Neuronal stem cell (in vitro differentiated cells): ENCODE data around the gene CBX4.
A peak's percentile ranks its signal among the peaks of the same experiment; 100 is the strongest.

Experiments used
- DNase-seq: peaks from one replicate; pipeline ENCODE4 v3.0.0-alpha.2; 2013; ENCODE audit warnings: low spot score
- H2AFZ ChIP-seq: one replicate; pipeline ENCODE4 v1.6.1; 2013; ENCODE audit warnings: mild to moderate bottlenecking, low read length, inconsistent platforms
- H2AK5ac ChIP-seq: 2 replicates; pipeline ENCODE4 v1.6.1; 2013; ENCODE audit warnings: low read depth, mild to moderate bottlenecking, inconsistent platforms, low read length, moderate library complexity, mixed read lengths
- H2BK120ac ChIP-seq: 2 replicates; pipeline ENCODE4 v1.6.1; 2013; ENCODE audit warnings: low read depth, mild to moderate bottlenecking, inconsistent platforms, low read length, moderate library complexity, mixed read lengths
- H2BK12ac ChIP-seq: one replicate; pipeline ENCODE4 v1.6.1; 2013; ENCODE audit warnings: low read length, inconsistent platforms
- H2BK15ac ChIP-seq: 2 replicates; pipeline ENCODE4 v1.6.1; 2013; ENCODE audit warnings: mild to moderate bottlenecking, low read length, inconsistent platforms, mixed read lengths
- H2BK5ac ChIP-seq: one replicate; pipeline ENCODE4 v1.6.1; 2013; ENCODE audit warnings: inconsistent platforms, mild to moderate bottlenecking, low read length, moderate library complexity
- H3K14ac ChIP-seq: one replicate; pipeline ENCODE4 v1.6.1; 2013; ENCODE audit warnings: low read length, inconsistent platforms
- H3K18ac ChIP-seq: 2 replicates; pipeline ENCODE4 v1.6.1; 2013; ENCODE audit warnings: low read length, inconsistent platforms
- H3K23ac ChIP-seq: 2 replicates; pipeline ENCODE4 v1.6.1; 2013; ENCODE audit warnings: low read depth, mild to moderate bottlenecking, mixed read lengths, low read length, inconsistent platforms; ENCODE audit not compliant: poor library complexity
- H3K27ac ChIP-seq: replicated peaks from 3 replicates; pipeline ENCODE4 v1.5.1; 2013; ENCODE audit warnings: low read length, inconsistent platforms
- H3K27me3 ChIP-seq, 3 experiments: 2 replicates each; pipeline ENCODE4 v1.6.1; 2013; ENCODE audit warnings: low read length in 3 of 3, mild to moderate bottlenecking in 2 of 3, inconsistent platforms in 1 of 3, low read depth in 1 of 3, mixed read lengths in 1 of 3, moderate library complexity in 1 of 3; ENCODE audit not compliant: control insufficient read depth in 3 of 3, insufficient read depth in 3 of 3
- H3K36me3 ChIP-seq, 2 donors: replicated peaks in 1 of 2; 2 replicates each; pipeline ENCODE4 v1.6.1; 2013; ENCODE audit warnings: low read length in 2 of 2; ENCODE audit not compliant: control insufficient read depth in 2 of 2, insufficient read depth in 2 of 2
- H3K4ac ChIP-seq: 2 replicates; pipeline ENCODE4 v1.6.1; 2013; ENCODE audit warnings: inconsistent platforms, mild to moderate bottlenecking, low read length, moderate library complexity
- H3K4me1 ChIP-seq, 2 donors: 1 replicate in 1 of 2; 2 replicates in 1 of 2; pipeline ENCODE4 v1.6.1; 2013; ENCODE audit warnings: low read length in 2 of 2, low read depth in 1 of 2; ENCODE audit not compliant: control insufficient read depth in 2 of 2, insufficient read depth in 1 of 2
- H3K4me2 ChIP-seq: one replicate; pipeline ENCODE4 v1.6.1; 2013; ENCODE audit warnings: mild to moderate bottlenecking, low read length, inconsistent platforms; ENCODE audit not compliant: insufficient read depth, poor library complexity, severe bottlenecking
- H3K4me3 ChIP-seq, 2 donors: 2 replicates each; pipeline ENCODE4 v1.5.1; 2013; ENCODE audit warnings: low read length in 2 of 2, mild to moderate bottlenecking in 2 of 2, inconsistent platforms in 1 of 2, moderate library complexity in 1 of 2
- H3K79me1 ChIP-seq: one replicate; pipeline ENCODE4 v1.6.1; 2013; ENCODE audit warnings: low read depth, mild to moderate bottlenecking, inconsistent platforms, low read length, moderate library complexity
- H3K9ac ChIP-seq: one replicate; pipeline ENCODE4 v1.6.1; 2013; ENCODE audit warnings: mild to moderate bottlenecking, low read depth, low read length, inconsistent platforms; ENCODE audit not compliant: poor library complexity
- H3K9me3 ChIP-seq, 2 donors: replicated peaks in 1 of 2; 2 replicates each; pipeline versions ENCODE3 to v1.6.1; 2013; ENCODE audit warnings: low read length in 2 of 2, mild to moderate bottlenecking in 2 of 2, inconsistent platforms in 1 of 2, low read depth in 1 of 2, mixed read lengths in 1 of 2, moderate library complexity in 1 of 2; ENCODE audit not compliant: control insufficient read depth in 2 of 2, insufficient read depth in 1 of 2
- H4K8ac ChIP-seq: one replicate; pipeline ENCODE4 v1.6.1; 2013; ENCODE audit warnings: low read depth, mild to moderate bottlenecking, inconsistent platforms, low read length, moderate library complexity
- H4K91ac ChIP-seq: one replicate; pipeline ENCODE4 v1.6.1; 2013; ENCODE audit warnings: low read length, low read depth, mild to moderate bottlenecking, inconsistent platforms; ENCODE audit not compliant: poor library complexity
- WGBS, 2 donors: extraction: QIAGEN DNeasy Blood & Tissue Kit; methylation state at CpG; one replicate each; pipeline ENCODE4 v1.1.7; 2013; ENCODE audit warnings: missing lambda C conversion rate in 2 of 2, mixed read lengths in 1 of 2; ENCODE audit not compliant: insufficient read length in 2 of 2, insufficient replicate concordance in 1 of 2; ENCODE audit errors: extremely low coverage in 2 of 2; 5-methylcytosine and 5-hydroxymethylcytosine counted together

The CBX4 gene

DNA sequence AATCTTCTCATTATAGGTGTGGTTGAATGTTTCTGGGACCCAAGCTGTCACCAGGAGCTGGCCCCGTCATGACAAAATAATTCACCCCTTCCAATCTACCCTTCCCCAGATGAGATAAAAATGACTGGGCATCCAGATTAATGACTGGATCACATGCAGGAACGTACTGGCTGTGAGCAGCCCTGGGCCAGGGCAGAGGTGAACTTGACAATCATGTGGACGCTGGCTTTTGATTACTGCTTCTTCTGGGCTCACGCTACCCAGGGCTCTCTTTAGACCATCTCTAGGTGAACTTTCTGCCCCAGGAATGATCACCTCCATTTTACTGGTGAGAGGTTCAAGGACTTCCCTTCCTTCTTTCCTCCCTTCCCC is 18.3 kb downstream of the CBX4 start:
- Histone ChIP-seq H3K4me2 (no peak overlapping the region), H3K4me1 (no peaks in the 10 kb centered on the region), H3K4me3 (no peak overlapping the region), H3K4ac (no peak overlapping the region), H3K9me3 (peaks cover 0 to 3% of the 10 kb centered on the region in 2 donors), H3K9ac (no peak overlapping the region), H4K8ac (no peak overlapping the region), H3K79me1 (no peaks in the 10 kb centered on the region), H2AK5ac (no peak overlapping the region), H3K27ac (no peak overlapping the region), H2BK12ac (no peak overlapping the region), H3K18ac (no peak overlapping the region), H3K14ac (no peak overlapping the region), H3K27me3 (peaks cover 8 to 49% (median 40%) of the 10 kb centered on the region in 3 experiments), H3K23ac (no peak overlapping the region), H2BK5ac (no peak overlapping the region), H4K91ac (no peak overlapping the region), H2BK120ac (no peak overlapping the region), H3K36me3 (no peaks in the 10 kb centered on the region), H2BK15ac (no peak overlapping the region), H2AFZ (no peak overlapping the region)
- DNase-seq, result no peak
- no CpG with 5 or more reads among the region's 4 CpGs for WGBS, 2 donors

DNA sequence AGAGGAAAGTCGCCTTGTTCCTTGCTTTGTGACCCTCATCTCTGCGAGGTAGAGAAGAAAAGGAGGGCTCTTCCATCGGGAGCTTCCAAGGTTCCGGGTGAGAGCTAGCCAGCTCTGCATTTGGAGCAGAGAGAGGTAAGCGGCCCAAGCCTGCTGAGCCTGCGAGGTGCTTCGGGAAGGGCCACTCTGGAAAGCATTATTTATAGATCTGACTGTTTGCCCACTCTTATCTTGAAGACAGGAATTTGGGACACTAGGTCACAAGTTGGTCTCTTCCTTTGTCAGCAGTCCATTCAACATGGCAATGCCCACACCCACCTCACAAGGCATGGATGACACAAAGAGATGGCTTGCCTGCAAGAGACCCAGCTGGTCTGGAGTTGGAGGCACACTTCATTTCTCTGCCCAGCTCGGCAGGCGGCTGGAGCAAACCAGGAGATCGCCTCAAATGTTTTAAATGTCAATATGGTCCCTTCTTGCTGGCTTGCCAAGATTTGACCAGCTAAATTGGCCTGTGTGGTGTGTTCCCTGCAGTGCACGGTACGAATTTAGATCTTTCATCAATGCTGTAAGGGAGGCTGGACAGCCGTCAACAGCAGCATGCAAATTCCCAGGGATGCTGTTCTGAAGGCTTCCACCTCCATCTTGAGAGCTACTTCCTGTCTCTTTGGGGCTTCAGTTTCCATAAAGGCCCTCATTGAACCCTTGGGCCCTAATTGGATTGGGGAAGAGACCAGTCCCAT is 19.5 kb downstream of the CBX4 start:
- H2BK12ac ChIP-seq, result no peak overlapping the region
- H3K4me2 ChIP-seq, result no peak overlapping the region
- peak overlapping the region; percentile 13 for H3K18ac ChIP-seq
- peaks cover 0 to 3% of the 10 kb centered on the region in 2 donors for H3K9me3 ChIP-seq
- H3K79me1 ChIP-seq, result no peaks in the 10 kb centered on the region
- no peak overlapping the region for H3K23ac ChIP-seq
- no peaks in the 10 kb centered on the region for H3K36me3 ChIP-seq
- H3K27ac ChIP-seq, result no peak overlapping the region
- H3K27me3 ChIP-seq, result peaks cover 21 to 61% (median 52%) of the 10 kb centered on the region in 3 experiments
- WGBS, 2 donors, result no CpG with 5 or more reads among the region's 13 CpGs
- H2BK5ac ChIP-seq, result no peak overlapping the region
- H3K9ac ChIP-seq, result no peak overlapping the region
- peaks cover 0 to 2% of the 10 kb centered on the region in 2 donors for H3K4me1 ChIP-seq
- H4K91ac ChIP-seq, result no peak overlapping the region
- no peak overlapping the region for H4K8ac ChIP-seq
- no peak overlapping the region for H2AFZ ChIP-seq
- H3K4ac ChIP-seq, result no peak overlapping the region
- peak overlapping the region in 1 of 2 donors; percentile 47 for H3K4me3 ChIP-seq
- no peak overlapping the region for H2AK5ac ChIP-seq
- no peak overlapping the region for H2BK15ac ChIP-seq
- no peak overlapping the region for H3K14ac ChIP-seq
- DNase-seq, result no peak
- H2BK120ac ChIP-seq, result no peak overlapping the region

DNA sequence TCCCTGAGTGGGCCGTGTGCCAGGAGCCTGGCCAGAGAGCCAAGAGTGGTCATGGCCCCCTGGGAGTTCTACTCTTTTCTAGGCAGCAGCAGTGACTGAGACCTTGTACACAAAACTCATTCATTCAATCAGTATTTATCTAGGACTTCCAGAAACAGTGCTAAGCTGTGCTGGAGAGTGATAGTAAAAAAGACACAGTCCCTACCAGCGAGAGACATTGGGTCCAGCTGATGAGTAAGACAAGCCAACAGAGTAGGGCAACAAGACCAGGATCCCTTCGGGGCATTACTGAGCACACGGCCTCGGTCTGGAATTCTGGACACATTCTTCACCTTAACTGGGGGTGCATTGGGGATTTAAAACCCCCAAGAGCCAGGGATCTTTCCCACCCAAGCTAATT is 20.2 kb downstream of the CBX4 start:
- H3K14ac ChIP-seq, result no peak overlapping the region
- no peak overlapping the region for H2BK15ac ChIP-seq
- no peak overlapping the region for H3K27ac ChIP-seq
- H3K9ac ChIP-seq, result no peak overlapping the region
- no peak overlapping the region for H3K18ac ChIP-seq
- H2AK5ac ChIP-seq, result no peak overlapping the region
- H3K36me3 ChIP-seq, result no peaks in the 10 kb centered on the region
- peaks cover 3 to 6% of the 10 kb centered on the region in 2 donors for H3K9me3 ChIP-seq
- peaks cover 27 to 66% (median 58%) of the 10 kb centered on the region in 3 experiments for H3K27me3 ChIP-seq
- H2BK5ac ChIP-seq, result no peak overlapping the region
- H4K8ac ChIP-seq, result no peak overlapping the region
- no peak overlapping the region for H3K4ac ChIP-seq
- H2AFZ ChIP-seq, result no peak overlapping the region
- no peak overlapping the region for H2BK12ac ChIP-seq
- WGBS, 2 donors, result no CpG with 5 or more reads among the region's 5 CpGs
- H2BK120ac ChIP-seq, result no peak overlapping the region
- H3K4me3 ChIP-seq, result no peak overlapping the region
- no peak overlapping the region for H3K4me2 ChIP-seq
- H3K4me1 ChIP-seq, result peaks cover 2 to 7% of the 10 kb centered on the region in 2 donors
- no peak for DNase-seq
- H4K91ac ChIP-seq, result no peak overlapping the region
- H3K79me1 ChIP-seq, result no peaks in the 10 kb centered on the region
- H3K23ac ChIP-seq, result no peak overlapping the region

DNA sequence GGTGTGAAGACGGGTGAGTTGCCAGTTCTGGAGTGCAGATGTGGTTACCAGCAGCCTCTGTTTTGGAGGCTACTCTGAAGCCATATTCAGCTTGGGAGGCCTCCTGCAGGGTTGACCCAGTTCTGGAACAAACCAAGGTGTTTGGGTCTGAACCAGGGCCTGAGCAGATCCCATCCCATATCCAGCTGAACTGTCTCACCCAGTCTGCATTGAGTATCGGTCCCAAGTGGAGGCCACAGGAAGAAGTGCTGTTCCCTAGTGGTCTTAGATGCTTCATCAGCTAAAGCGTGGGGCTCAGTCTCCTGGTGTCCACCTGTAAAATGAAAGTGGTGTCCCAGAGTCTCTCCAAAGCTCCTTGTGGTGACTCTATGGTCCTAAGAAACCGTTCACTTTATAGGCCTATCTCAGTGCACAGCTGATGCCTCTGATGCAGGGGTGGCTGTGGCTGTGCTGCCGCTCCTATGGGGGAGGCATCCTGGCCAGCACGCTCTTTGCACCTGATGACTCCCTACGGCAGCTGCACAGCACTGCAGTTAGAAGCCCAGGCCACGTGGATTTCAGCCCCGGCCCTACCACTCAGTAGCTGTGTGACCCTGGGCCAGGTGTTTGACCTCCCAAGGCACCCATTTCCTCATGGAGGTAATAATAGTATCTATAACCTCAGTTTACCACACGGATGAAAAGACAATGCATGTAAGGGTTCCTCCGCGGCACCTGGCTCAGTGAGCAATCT is 21.0 kb downstream of the CBX4 start:
- H3K27ac ChIP-seq, result no peak overlapping the region
- H4K91ac ChIP-seq, result no peak overlapping the region
- no peak overlapping the region for H2BK5ac ChIP-seq
- DNase-seq, result no peak
- no CpG with 5 or more reads among the region's 12 CpGs for WGBS, 2 donors
- no peak overlapping the region for H3K14ac ChIP-seq
- H3K23ac ChIP-seq, result no peak overlapping the region
- no peak overlapping the region for H2AFZ ChIP-seq
- no peak overlapping the region for H2BK12ac ChIP-seq
- no peak overlapping the region for H3K4me3 ChIP-seq
- H2BK120ac ChIP-seq, result no peak overlapping the region
- H3K9ac ChIP-seq, result no peak overlapping the region
- H3K9me3 ChIP-seq, result peaks cover 3 to 6% of the 10 kb centered on the region in 2 donors
- H3K4ac ChIP-seq, result no peak overlapping the region
- peaks cover 3 to 9% of the 10 kb centered on the region in 2 donors for H3K4me1 ChIP-seq
- H3K36me3 ChIP-seq, result no peaks in the 10 kb centered on the region
- no peak overlapping the region for H4K8ac ChIP-seq
- H2AK5ac ChIP-seq, result no peak overlapping the region
- H3K18ac ChIP-seq, result no peak overlapping the region
- H3K4me2 ChIP-seq, result no peak overlapping the region
- no peak overlapping the region for H2BK15ac ChIP-seq
- no peaks in the 10 kb centered on the region for H3K79me1 ChIP-seq
- H3K27me3 ChIP-seq, result peaks cover 30 to 67% (median 62%) of the 10 kb centered on the region in 3 experiments
